HG03159 (cell line): ENCODE data around the gene MTFP1.
"Not testable (repeated sequence)": the region's sequence is repeated elsewhere in the genome, so short reads cannot be mapped to it uniquely, and the experiment has no call there.

Experiments
- ATAC-seq: cut with Tn5 transposase; IDR thresholded peaks from one replicate; pipeline ENCODE4 v1.9.1; 2021; ENCODE audit warnings: mild to moderate bottlenecking, moderate library complexity; ENCODE audit not compliant: unreplicated experiment

Gene MTFP1

GRCh38 chr22:30402028-30402765, 23.4 kb upstream of the MTFP1 start:
- no peak for ATAC-seq

- not testable (repeated sequence) for ATAC-seq
Observed at GRCh38 chr22:30402766-30403104, 22.8 kb upstream of the MTFP1 start.

GRCh38 chr22:30404307-30404706, 21.3 kb upstream of the MTFP1 start:
- no peak for ATAC-seq

GRCh38 chr22:30405731-30406130, 19.8 kb upstream of the MTFP1 start:
- no peak for ATAC-seq

- ATAC-seq, result no peak
Observed at GRCh38 chr22:30406400-30406799, 19.2 kb upstream of the MTFP1 start.

GRCh38 chr22:30408388-30409102, 17.0 kb upstream of the MTFP1 start:
- no peak for ATAC-seq

GRCh38 chr22:30411780-30412179, 13.8 kb upstream of the MTFP1 start:
- no peak for ATAC-seq

- ATAC-seq, result no peak
Observed at GRCh38 chr22:30413001-30413400, 12.6 kb upstream of the MTFP1 start.

- no peak for ATAC-seq
Observed at GRCh38 chr22:30413745-30414524, 11.6 kb upstream of the MTFP1 start.

GRCh38 chr22:30414525-30415047, 11.0 kb upstream of the MTFP1 start:
- no peak for ATAC-seq

- no peak for ATAC-seq
Observed at GRCh38 chr22:30416403-30416802, 9.2 kb upstream of the MTFP1 start.

- no peak for ATAC-seq
Observed at GRCh38 chr22:30416837-30417236, 8.7 kb upstream of the MTFP1 start.

GRCh38 chr22:30420347-30421125, 5.0 kb upstream of the MTFP1 start:
- no peak for ATAC-seq

- no peak for ATAC-seq
Observed at GRCh38 chr22:30421695-30422480, 3.7 kb upstream of the MTFP1 start.

GRCh38 chr22:30422481-30423300, 2.9 kb upstream of the MTFP1 start:
- no peak for ATAC-seq

GRCh38 chr22:30423301-30423958, 2.1 kb upstream of the MTFP1 start:
- ATAC-seq, result peak; percentile 32

GRCh38 chr22:30423959-30424533, 1.5 kb upstream of the MTFP1 start:
- peak; percentile 80 for ATAC-seq
